D721Med (cell line): ENCODE results near the gene SCAF11.

ENCODE experiments used
- DNase-seq: peaks from one replicate; pipeline ENCODE4 v3.0.0; 2011; ENCODE audit warnings: low spot score; ENCODE audit not compliant: insufficient read length
- FAIRE-seq: peaks from 2 replicates; lab custom pipeline; 2011; peaks lifted over from hg19 to GRCh38; lab: Jason Lieb, UNC
- CTCF ChIP-seq: IDR thresholded peaks from 2 replicates; pipeline ENCODE4 v1.5.1; 2012; ENCODE audit warnings: mild to moderate bottlenecking, control low read depth; ENCODE audit not compliant: insufficient read depth; ENCODE audit errors: missing control alignments

Gene SCAF11

GRCh38 chr12:45977620-45978019, 12.8 kb downstream of the SCAF11 start:
- FAIRE-seq (no peak), DNase-seq (no peak)
- TF ChIP-seq CTCF = no peak

GRCh38 chr12:45975506-45975905, 14.9 kb downstream of the SCAF11 start:
- FAIRE-seq (no peak), DNase-seq (no peak)
- no peak for TF ChIP-seq CTCF

DNA sequence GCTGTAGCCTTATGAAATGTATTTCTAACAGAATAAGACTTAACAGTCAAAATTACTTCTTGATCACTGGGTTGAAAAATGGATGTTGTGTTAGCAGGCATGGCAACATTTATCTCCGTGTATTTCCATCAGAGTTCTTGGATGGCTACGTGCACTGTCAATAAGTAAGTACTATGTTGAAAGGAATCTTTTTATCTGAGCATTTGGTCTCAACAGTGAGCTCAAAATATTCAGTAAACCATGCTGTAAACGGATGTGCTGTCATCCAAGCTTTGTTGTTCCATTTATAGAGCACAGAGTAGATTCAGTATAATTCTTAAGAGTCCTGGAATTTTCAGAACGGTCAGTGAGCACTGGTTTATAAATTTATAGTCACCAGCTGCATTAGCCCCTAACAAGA, 15.5 kb downstream of the SCAF11 start:
- no peak for DNase-seq
- TF ChIP-seq CTCF = no peak
- FAIRE-seq = no peak

DNA sequence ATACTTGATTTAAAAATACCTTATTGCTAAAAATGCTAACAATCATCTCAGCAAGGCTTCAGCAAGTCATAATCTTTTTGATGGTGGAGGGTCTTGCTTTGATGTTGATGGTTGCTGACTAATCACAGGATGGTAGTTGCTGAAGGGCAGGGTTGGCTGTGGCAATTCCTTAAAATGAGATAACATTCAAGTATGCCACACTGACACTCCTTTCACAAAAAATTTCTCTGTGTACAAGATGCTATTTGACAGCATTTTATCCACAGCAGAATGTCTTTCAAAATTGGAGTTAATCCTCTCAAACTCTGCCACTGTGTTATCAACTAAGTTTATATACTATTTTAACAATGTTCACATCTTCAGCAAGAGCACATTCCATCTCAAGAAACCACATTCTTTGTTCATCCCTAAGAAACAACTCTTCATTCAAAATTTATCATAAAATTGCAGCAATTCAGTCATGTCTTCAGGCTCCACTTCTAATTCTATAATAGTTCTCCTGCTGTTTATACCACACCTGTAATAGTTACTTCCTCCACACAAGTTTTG, 16.1 kb downstream of the SCAF11 start:
- FAIRE-seq = no peak

GRCh38 chr12:45973526-45973925, 16.8 kb downstream of the SCAF11 start:
- no peak for TF ChIP-seq CTCF
- no peak for DNase-seq

More for the DNA sequence above, 16.1 kb downstream of the SCAF11 start:
- TF ChIP-seq CTCF = no peak
- DNase-seq = no peak

DNA sequence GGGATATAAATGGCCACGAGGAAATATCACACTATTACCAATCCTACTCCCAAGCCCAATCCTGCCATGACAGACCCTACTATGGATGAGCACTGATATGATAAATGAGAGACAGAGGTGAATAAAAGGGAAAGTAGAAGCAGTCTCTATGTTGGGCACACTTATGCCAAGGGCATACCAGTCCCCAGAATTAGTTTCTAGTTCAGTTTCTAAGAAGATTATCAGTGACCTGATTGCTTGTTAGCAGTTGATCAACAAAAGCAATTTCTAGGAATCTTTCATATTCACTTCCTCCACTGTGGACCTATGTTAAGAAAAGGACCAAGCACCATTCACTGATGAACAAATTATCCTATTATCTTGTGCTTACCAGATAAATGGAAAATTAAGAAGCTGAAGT, 20.0 kb downstream of the SCAF11 start:
- DNase-seq = no peak
- no peak for FAIRE-seq

More at GRCh38 chr12:45973526-45973925, 16.8 kb downstream of the SCAF11 start:
- FAIRE-seq = no peak

DNA sequence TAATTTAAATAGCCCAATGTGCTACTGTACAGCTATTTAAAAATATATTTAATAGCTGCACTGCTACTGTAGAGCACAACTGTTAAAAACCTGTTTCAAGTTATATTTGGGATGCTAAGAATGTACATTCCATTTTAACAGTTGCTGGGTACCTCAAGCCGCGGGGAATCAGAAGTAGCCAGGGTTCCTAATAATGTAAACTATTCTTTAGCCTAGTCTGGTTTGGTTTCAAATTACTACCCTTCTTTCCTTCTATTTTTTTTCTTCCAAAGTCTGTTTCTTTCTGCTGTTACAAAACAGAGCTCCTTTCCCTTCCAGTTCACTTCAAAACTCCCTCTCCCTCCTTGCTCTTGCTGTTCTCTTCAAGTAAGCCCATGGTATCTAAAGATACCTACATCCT, 21.3 kb downstream of the SCAF11 start:
- TF ChIP-seq CTCF = no peak
- FAIRE-seq (no peak), DNase-seq (no peak)

More for the DNA sequence above, 20.0 kb downstream of the SCAF11 start:
- no peak for TF ChIP-seq CTCF
